GM12873 (cell line): ENCODE results near the gene MLEC.

Experiments used
- TF ChIP-seq, protein P1 (sequence below): IDR thresholded peaks from 2 replicates; pipeline ENCODE4 v1.5.1; 2012; ENCODE audit warnings: low read depth, mild to moderate bottlenecking, moderate library complexity, low read length, control low read depth; ENCODE audit not compliant: insufficient read depth; ENCODE audit errors: missing control alignments

MLEC gene

DNA sequence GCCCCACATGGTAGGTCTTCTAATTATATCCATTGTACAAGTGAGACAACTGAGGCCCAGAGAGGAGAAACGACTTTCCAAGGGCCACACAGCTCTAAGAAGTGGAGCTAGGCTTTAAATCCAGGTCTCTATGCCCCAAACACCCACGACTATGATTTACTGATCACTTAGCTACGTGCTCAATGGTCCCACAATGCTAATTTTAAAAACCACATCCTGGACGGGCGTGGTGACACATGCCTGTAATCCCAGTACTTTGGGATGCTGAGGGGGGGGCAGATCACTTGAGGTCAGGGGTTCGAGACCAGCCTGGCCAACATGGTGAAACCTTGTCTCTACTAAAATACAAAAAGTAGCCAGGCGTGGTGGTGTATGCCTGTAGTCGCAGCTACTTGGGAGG, 8.4 kb upstream of the MLEC start:
- TF ChIP-seq, protein P1, sequence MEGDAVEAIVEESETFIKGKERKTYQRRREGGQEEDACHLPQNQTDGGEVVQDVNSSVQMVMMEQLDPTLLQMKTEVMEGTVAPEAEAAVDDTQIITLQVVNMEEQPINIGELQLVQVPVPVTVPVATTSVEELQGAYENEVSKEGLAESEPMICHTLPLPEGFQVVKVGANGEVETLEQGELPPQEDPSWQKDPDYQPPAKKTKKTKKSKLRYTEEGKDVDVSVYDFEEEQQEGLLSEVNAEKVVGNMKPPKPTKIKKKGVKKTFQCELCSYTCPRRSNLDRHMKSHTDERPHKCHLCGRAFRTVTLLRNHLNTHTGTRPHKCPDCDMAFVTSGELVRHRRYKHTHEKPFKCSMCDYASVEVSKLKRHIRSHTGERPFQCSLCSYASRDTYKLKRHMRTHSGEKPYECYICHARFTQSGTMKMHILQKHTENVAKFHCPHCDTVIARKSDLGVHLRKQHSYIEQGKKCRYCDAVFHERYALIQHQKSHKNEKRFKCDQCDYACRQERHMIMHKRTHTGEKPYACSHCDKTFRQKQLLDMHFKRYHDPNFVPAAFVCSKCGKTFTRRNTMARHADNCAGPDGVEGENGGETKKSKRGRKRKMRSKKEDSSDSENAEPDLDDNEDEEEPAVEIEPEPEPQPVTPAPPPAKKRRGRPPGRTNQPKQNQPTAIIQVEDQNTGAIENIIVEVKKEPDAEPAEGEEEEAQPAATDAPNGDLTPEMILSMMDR: no peak

DNA sequence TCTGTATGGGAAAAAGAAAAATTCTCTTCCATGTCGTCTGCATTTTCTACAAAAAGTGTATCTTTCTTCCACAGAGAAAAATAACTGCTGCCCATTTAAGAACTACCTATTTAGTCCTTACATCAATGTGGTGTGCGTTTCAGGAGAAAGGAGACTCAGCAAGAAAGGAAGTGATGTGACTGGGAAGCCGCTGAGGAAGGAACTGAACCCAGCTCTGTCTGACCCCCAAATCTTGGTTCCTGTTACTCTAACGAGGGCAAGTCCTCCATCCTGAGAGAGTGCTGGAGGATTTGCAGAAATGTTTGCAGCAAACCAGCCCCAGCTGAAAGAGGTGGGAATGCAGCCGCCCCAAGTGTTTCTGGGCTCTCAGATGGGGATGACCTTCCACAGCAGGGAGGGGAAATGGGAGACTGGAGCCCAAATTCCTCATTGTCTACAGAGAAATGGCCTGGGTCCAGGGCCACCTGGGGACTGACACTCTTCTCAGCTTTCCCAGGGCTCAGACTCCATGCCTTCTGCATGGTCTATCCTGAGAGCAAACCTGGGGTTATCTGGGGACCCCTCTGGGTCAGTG, 6.7 kb upstream of the MLEC start:
- TF ChIP-seq, protein P1: no peak

DNA sequence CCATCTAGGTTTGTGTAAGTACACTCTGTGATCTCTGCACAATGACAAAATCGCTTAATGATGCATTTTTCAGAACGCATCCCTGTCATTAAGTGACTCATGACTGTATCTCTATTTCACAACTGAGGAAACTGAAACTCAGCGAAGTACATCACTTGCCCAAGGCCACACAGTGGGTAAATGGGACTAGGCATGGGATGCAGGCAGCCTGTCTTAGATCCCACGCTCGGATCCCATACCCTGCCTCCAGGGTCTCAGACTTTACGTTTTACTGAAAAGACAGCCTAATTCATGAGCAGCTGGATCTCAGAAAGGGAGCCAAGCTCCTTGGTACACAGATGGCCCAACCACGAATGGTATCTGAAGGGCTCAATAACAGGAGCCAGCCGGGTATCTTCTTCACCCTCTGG, 2.4 kb upstream of the MLEC start:
- TF ChIP-seq, protein P1: no peak

DNA sequence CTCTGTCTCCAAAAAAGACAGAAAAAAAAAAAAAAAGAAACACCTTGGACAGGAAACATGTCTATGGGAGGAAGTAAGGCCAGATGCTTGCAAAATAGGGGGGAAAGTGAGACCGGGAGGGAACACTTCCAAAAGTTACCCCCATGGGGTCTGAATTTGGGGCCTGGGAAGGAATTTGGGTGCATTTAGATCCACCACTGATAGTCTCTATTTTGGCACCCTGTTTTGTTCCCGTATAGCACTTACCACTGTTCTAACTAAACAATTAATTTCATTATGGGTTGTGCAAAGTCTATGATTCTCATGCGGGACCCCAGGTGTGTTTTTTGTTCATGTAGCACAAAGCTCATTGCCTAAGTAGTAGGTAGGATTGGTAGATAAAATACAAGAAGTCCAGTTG, 1.4 kb upstream of the MLEC start:
- TF ChIP-seq, protein P1: no peak

DNA sequence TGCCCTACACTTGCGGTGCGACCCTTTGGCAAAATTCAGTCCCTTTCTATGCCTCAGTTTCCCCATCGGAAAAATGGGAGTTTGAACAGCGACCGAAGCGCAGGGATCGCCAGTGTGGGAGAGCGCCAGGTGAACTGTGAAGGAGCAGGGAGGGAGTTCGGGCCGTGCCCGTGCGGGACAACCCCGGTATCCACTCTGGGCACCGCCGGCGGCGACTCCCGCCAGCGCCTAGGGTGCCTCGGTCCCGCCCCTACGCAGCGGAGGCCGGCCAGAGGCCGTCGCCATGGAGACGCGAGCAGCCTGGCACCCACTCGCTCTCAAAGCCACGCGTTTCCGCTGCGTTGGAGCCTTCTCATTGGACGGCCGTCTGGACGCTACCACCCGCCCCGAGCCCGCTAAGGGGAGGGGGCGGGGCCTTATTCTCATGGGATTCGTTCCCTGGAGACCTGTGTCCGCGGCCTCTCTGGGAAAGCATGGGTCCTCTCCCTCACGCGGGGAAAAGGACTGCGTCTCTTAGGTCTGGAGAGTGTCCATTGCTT, 729 bp upstream of the MLEC start:
- TF ChIP-seq, protein P1: no peak

DNA sequence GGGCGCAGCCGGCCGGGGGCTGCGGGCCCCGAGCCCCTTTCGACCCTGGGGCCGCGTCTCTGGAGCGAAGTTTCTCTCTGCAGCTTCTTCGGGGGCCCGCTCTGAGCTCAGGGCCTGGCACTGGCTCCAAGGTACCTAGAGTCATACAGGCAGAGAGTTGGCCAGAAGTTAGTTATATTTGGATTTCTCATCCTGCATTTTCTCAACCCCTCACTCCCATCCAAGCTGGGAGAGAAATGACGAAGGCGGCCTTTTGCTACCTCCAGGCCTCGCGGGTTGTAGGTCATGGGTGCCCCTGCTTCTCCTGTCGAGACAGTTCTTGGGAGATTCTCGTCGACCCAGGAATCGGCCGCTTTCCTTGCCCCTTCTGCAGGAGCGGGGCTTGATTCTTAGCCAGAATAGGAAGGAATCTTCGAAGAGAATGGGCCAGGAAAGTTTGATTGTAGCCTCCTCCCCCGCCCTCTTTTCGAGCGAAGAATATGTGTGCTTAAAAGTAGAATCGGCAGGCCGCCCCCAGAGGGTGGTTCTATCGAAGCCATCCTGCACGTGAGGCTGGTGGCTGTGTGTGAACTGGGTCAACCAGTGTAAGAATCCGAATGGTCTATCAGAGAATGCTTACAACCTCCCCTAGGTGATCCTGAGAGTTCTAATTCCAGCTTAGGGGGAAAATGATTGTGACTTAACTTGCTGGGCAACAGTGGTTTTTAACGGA, 785 bp downstream of the MLEC start:
- TF ChIP-seq, protein P1: no peak

DNA sequence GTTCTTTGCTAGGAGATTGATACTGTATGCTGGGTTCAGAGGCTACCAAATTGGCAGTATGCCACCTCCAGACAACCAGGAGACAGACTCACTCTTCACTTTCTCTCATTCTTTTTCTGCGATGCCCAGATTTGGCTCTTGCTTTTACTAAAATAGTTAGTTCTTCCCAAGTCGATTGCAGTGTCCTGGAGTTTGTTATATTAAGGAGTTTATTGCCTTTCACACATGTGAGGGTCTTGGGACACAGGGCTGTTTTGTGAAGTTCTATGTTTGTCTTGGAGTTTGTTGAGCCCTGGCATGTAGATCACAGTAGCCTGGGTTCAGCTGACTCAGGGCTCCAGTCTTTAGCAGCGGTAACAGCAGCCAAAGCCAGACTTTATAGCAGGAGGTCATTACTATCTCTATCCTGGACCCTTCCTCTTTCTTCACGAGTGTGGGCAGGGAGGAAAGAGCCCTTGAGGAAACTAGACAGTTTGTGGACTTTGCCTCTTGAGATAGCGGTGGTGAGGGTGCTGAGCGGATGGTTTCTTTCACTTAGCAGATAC, 1.6 kb downstream of the MLEC start:
- TF ChIP-seq, protein P1: no peak
